B cell (primary cell): ENCODE results near the gene MYBPHL.

Experiments
- EZH2 ChIP-seq: IDR thresholded peaks from 2 replicates; pipeline ENCODE4 v1.6.1; 2012; ENCODE audit warnings: borderline replicate concordance, low read depth, mild to moderate bottlenecking, moderate library complexity, low read length; ENCODE audit not compliant: insufficient read depth, poor library complexity, severe bottlenecking
- TF ChIP-seq, protein P1 (sequence below): fragments of 200-600 bp; IDR thresholded peaks from one replicate; pipeline ENCODE4 v1.8.0; 2022; ENCODE audit warnings: antibody characterized with exemption, mild to moderate bottlenecking

DNA sequence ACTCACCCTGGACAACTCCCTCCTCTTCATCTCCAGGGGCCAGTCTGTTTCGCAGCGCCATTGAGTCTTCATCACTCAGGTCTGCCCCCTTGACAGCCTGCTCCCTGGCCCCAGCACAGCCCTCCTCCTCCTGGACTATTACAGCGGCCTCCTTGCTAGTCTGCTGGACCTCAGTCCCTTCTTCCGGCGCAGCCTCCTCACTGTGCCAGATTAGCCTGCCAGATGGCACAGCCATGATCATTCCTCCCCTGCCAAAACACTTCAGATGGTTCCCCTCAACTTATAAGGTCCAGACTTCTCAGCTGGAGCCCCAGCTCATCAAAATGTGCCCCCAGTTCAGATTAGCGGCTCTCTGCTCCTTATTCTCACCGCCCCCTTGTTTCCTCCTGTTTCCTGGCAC, 64.4 kb downstream of the MYBPHL start:
- TF ChIP-seq, protein P1, sequence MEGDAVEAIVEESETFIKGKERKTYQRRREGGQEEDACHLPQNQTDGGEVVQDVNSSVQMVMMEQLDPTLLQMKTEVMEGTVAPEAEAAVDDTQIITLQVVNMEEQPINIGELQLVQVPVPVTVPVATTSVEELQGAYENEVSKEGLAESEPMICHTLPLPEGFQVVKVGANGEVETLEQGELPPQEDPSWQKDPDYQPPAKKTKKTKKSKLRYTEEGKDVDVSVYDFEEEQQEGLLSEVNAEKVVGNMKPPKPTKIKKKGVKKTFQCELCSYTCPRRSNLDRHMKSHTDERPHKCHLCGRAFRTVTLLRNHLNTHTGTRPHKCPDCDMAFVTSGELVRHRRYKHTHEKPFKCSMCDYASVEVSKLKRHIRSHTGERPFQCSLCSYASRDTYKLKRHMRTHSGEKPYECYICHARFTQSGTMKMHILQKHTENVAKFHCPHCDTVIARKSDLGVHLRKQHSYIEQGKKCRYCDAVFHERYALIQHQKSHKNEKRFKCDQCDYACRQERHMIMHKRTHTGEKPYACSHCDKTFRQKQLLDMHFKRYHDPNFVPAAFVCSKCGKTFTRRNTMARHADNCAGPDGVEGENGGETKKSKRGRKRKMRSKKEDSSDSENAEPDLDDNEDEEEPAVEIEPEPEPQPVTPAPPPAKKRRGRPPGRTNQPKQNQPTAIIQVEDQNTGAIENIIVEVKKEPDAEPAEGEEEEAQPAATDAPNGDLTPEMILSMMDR: no peak
- TF ChIP-seq EZH2: no peak
